Left cardiac atrium (tissue), 2 donors: Measurements from ENCODE around the gene IFFO2. TPM values are rescaled to one million over a fixed set of nuclear protein-coding genes. Genes with fewer than 3 reads are reported as not detected.

Source experiments
- microRNA-seq, 2 donors: library from miRNA; unstranded; fragments of <30 nt; microRNA quantifications; one replicate each; pipeline ENCODE4 v1.2.0, GENCODE V29; 2020
- total RNA-seq, 2 donors: library from RNA; stranded (reverse); fragmentation: NEBNext Ultra II Directional; extraction: Animal tissue kit (Norgen Biotek cat#: 25700); gene quantifications; one replicate each; pipeline ENCODE4 v1.2.1, GENCODE V29; 2021
- donor health status: DM: no; HTN: yes; CAD: no; lungs with severe emphysema.
- donor health status: DM: yes; HTN: yes; CAD: no.

The IFFO2 gene
- total RNA-seq, 2 donors from 2014 or later, result 3.4 to 6.4 TPM

Small RNA genes lying within 50 kb of the gene (microRNA-seq; reads per million reads assigned to microRNA genes)
- 0 reads per million in 2 donors for gene MIR1290
- gene MIR4695, result 0 to 0.27 reads per million in 2 donors

Other genes starting within 250 kb of the IFFO2 start
- gene TAS1R2, start 97.0 kb downstream of the IFFO2 start, total RNA-seq, result not detected
- 10 to 100 TPM; 23.4 to 31.2 TPM for gene ALDH4A1, start 54.1 kb downstream of the IFFO2 start, total RNA-seq